ENCODE data around the gene MARCKSL1. TPM values are rescaled to one million over a fixed set of nuclear protein-coding genes. Genes with fewer than 3 reads are reported as not detected.

Gene MARCKSL1
- total and polyA plus RNA-seq, 2 of the 13 experiments (the other 11 are each of a cell fraction or from before 2014, with no cell fraction given): 81.9 to 155 TPM

- TF ChIP-seq ZNF10 (CRISPR knock-in tag; IDR thresholded peaks at IDR 0.05; ENCODE audit: borderline replicate concordance, low read depth): no peak
- no peak; the same call in 1 of the 2 replicates for TF ChIP-seq ZNF777 (CRISPR knock-in tag; IDR thresholded peaks at IDR 0.05)
- TF ChIP-seq, protein P1, sequence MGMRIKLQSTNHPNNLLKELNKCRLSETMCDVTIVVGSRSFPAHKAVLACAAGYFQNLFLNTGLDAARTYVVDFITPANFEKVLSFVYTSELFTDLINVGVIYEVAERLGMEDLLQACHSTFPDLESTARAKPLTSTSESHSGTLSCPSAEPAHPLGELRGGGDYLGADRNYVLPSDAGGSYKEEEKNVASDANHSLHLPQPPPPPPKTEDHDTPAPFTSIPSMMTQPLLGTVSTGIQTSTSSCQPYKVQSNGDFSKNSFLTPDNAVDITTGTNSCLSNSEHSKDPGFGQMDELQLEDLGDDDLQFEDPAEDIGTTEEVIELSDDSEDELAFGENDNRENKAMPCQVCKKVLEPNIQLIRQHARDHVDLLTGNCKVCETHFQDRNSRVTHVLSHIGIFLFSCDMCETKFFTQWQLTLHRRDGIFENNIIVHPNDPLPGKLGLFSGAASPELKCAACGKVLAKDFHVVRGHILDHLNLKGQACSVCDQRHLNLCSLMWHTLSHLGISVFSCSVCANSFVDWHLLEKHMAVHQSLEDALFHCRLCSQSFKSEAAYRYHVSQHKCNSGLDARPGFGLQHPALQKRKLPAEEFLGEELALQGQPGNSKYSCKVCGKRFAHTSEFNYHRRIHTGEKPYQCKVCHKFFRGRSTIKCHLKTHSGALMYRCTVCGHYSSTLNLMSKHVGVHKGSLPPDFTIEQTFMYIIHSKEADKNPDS (CRISPR knock-in tag; IDR thresholded peaks at IDR 0.05): no peak
- no peak for TF ChIP-seq POGZ (CRISPR knock-in tag; IDR thresholded peaks at IDR 0.05)
- no peak for TF ChIP-seq EED (CRISPR knock-in tag; IDR thresholded peaks at IDR 0.05)
- no peak for TF ChIP-seq ZNF547 (CRISPR knock-in tag; IDR thresholded peaks at IDR 0.05)
- TF ChIP-seq SKI (IDR thresholded peaks at IDR 0.05; ENCODE audit: partially characterized antibody): no peak
- TF ChIP-seq TFDP1 (CRISPR knock-in tag; IDR thresholded peaks at IDR 0.05; ENCODE audit: borderline replicate concordance): peak; percentile 39; the same call in 1 of the 2 replicates
- no peak for TF ChIP-seq ZNF567 (CRISPR knock-in tag; IDR thresholded peaks at IDR 0.05; ENCODE audit: borderline replicate concordance)
- TF ChIP-seq NR1H2 (CRISPR knock-in tag; IDR thresholded peaks at IDR 0.05; ENCODE audit: borderline replicate concordance, low read depth): no peak
- TF ChIP-seq, protein P2, sequence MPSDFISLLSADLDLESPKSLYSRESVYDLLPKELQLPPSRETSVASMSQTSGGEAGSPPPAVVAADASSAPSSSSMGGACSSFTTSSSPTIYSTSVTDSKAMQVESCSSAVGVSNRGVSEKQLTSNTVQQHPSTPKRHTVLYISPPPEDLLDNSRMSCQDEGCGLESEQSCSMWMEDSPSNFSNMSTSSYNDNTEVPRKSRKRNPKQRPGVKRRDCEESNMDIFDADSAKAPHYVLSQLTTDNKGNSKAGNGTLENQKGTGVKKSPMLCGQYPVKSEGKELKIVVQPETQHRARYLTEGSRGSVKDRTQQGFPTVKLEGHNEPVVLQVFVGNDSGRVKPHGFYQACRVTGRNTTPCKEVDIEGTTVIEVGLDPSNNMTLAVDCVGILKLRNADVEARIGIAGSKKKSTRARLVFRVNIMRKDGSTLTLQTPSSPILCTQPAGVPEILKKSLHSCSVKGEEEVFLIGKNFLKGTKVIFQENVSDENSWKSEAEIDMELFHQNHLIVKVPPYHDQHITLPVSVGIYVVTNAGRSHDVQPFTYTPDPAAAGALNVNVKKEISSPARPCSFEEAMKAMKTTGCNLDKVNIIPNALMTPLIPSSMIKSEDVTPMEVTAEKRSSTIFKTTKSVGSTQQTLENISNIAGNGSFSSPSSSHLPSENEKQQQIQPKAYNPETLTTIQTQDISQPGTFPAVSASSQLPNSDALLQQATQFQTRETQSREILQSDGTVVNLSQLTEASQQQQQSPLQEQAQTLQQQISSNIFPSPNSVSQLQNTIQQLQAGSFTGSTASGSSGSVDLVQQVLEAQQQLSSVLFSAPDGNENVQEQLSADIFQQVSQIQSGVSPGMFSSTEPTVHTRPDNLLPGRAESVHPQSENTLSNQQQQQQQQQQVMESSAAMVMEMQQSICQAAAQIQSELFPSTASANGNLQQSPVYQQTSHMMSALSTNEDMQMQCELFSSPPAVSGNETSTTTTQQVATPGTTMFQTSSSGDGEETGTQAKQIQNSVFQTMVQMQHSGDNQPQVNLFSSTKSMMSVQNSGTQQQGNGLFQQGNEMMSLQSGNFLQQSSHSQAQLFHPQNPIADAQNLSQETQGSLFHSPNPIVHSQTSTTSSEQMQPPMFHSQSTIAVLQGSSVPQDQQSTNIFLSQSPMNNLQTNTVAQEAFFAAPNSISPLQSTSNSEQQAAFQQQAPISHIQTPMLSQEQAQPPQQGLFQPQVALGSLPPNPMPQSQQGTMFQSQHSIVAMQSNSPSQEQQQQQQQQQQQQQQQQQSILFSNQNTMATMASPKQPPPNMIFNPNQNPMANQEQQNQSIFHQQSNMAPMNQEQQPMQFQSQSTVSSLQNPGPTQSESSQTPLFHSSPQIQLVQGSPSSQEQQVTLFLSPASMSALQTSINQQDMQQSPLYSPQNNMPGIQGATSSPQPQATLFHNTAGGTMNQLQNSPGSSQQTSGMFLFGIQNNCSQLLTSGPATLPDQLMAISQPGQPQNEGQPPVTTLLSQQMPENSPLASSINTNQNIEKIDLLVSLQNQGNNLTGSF (CRISPR knock-in tag; IDR thresholded peaks at IDR 0.05): peak; percentile 50; the same call in 1 of the 2 replicates
- TF ChIP-seq ERF (CRISPR knock-in tag; IDR thresholded peaks at IDR 0.05): peak; percentile 69; the same call in 1 of the 2 replicates
- no peak for TF ChIP-seq PPARG (CRISPR knock-in tag; conservative IDR thresholded peaks at IDR 0.05)
- TF ChIP-seq ZNF549 (CRISPR knock-in tag; IDR thresholded peaks at IDR 0.05): no peak
- TF ChIP-seq TCF7 (IDR thresholded peaks at IDR 0.05; ENCODE audit: low read depth): no peak
- TF ChIP-seq DMTF1 (CRISPR knock-in tag; IDR thresholded peaks at IDR 0.05): no peak
- TF ChIP-seq HNRNPH1 (optimal IDR thresholded peaks at IDR 0.05; ENCODE audit: low read depth, low read length): no peak
- TF ChIP-seq ZNF749 (CRISPR knock-in tag; IDR thresholded peaks at IDR 0.05; ENCODE audit: borderline replicate concordance): peak; percentile 61; the same call in 1 of the 2 replicates
- no peak for TF ChIP-seq MED8 (CRISPR knock-in tag; IDR thresholded peaks at IDR 0.05; ENCODE audit: insufficient replicate concordance)
Observed at GRCh38 chr1:32335790-32336590, at the start of gene MARCKSL1 (continued).

Data from HepG2 (cell line).